T-helper 17 cell (primary cell): ENCODE data around the gene PRAF2. TPM values are rescaled to one million over a fixed set of nuclear protein-coding genes. Genes with fewer than 3 reads are reported as not detected.

Source experiments
- ATAC-seq: fragments of 150-1000 bp; cut with Tn5 transposase; 2 replicates; pipeline ENCODE4 v1.10.0; 2021; ENCODE audit warnings: mild to moderate bottlenecking, moderate library complexity
- DNase-seq, 3 donors: peaks; one replicate each; pipeline versions ENCODE4 v3.0.0 to v3.0.0-alpha.2; 2020 to 2021
- H3K9me3 ChIP-seq: one replicate; pipeline ENCODE4 v1.7.0; 2013; ENCODE audit warnings: low read length, mild to moderate bottlenecking; ENCODE audit not compliant: control insufficient read depth, poor library complexity, severe bottlenecking
- H3K27ac Mint-ChIP-seq: one replicate; pipeline ENCODE4 v1.8.0; 2022; ENCODE audit warnings: mild to moderate bottlenecking, moderate library complexity, mixed read lengths
- H3K27me3 Mint-ChIP-seq: one replicate; pipeline ENCODE4 v1.8.0; 2022; ENCODE audit warnings: mixed read lengths
- H3K36me3 Mint-ChIP-seq: one replicate; pipeline ENCODE4 v1.8.0; 2022; ENCODE audit warnings: low read depth, mixed read lengths
- H3K4me1 Mint-ChIP-seq: one replicate; pipeline ENCODE4 v1.8.0; 2022; ENCODE audit warnings: mild to moderate bottlenecking, mixed read lengths
- H3K4me3 Mint-ChIP-seq: one replicate; pipeline ENCODE4 v1.8.0; 2022; ENCODE audit warnings: mild to moderate bottlenecking, moderate library complexity, mixed read lengths
- total RNA-seq, 4 donors: library from RNA in 2 of 4; stranded (reverse) in 2 of 4; gene quantifications; one replicate each; pipeline ENCODE4 v1.2.3 and lab custom pipeline; 2022 to 2026

PRAF2 gene
- total RNA-seq, 2 donors from 2014 or later, result 18.8 to 20.6 TPM

DNA sequence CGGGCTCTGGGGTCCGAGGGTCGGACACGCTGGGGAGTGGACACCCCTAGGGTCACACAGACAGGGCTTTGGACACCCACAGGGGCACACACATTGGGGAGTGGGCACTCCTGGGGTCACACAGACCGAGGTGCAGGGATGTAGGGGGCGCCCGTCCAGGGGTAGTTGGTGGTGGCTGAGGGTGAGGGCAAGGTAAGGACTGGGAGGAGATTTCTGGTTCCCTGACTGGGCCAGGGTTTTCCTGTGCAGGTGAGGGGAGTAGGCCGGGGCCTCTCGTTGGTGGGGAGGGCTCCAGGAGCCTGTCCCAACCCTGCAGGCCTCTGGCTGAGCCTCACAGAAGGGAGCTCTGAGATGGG lies 27.8 kb upstream of the PRAF2 start:
- H3K4me3 Mint-ChIP-seq, result peak overlapping the region; percentile 84
- H3K36me3 Mint-ChIP-seq, result no peaks in the 10 kb centered on the region
- no peaks in the 10 kb centered on the region for H3K27me3 Mint-ChIP-seq
- H3K9me3 ChIP-seq, result no peaks in the 10 kb centered on the region
- ATAC-seq (no peak), DNase-seq (no peak)
- H3K27ac Mint-ChIP-seq, result peak overlapping the region; percentile 77
- peaks cover under 1% of the 10 kb centered on the region for H3K4me1 Mint-ChIP-seq

DNA sequence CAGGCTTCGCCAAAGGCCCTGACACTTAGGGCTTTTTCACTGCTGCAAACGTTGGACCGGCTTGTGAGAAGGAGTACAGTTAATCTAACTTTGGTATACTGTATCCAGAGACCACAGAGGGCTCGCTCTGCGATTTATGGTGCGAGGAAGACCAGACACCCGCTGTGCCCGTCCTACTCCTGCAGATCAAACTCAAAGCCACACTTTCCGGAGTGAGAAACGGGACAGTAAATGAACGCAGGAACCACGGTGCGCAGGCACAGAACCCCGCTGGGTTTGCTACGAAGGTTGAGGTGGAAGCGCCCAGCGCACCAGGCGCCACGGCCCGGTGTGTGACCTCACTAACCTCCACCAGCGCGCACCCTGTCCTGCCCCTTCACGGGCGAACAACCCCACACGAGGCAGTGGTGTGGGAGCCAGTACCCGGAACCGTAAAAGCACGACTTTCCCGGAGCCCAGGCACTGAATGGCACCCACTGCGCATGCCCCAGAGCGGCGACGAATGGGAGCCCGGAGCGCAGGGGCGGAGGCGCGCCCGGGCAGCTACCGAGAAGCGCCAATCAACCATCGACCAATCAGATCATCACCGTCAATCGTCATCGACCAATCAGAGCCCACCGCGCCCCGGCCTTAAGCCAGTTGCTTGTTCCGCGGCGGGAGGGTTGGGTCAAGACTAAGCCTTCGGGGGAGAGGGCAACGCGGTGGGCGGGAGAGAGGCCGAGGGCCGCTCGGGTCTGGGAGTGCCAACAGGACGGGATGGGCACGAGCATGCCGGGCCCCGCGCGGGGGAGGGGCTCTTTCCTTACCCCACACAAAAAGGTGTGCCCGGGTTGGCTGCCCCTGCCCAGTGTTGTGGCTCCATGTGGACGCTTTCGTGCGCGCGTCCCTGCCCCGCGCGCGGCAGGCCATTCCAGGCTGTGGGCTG lies 27.2 kb upstream of the PRAF2 start:
- no peaks in the 10 kb centered on the region for H3K27me3 Mint-ChIP-seq
- H3K4me3 Mint-ChIP-seq, result peak overlapping the region; percentile 84
- H3K27ac Mint-ChIP-seq, result peak overlapping the region; percentile 77
- DNase-seq (peak; percentile 76 to 86 (median 81)), ATAC-seq (peak; percentile 95)
- H3K36me3 Mint-ChIP-seq, result no peaks in the 10 kb centered on the region
- no peaks in the 10 kb centered on the region for H3K9me3 ChIP-seq
- H3K4me1 Mint-ChIP-seq, result no peaks in the 10 kb centered on the region

DNA sequence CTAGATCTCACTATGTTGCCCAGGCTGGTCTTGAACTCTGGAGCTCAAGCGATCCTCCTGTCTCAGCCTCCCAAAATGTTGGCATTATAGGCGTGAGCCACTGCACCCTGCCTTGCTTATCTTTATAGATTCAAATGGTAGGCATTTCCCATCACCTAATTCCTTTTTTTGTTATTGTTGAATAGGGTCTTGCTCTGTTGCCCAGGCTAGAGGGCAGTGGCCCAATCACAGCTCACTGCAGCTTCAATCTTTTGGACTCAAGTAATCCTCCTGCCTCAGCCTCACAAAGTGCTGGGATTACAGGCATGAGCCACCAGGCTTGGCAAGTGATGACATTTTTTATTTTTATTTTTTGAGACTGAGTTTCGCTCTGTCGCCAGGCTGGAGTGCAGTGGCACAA lies 22.6 kb upstream of the PRAF2 start:
- no peak overlapping the region for H3K27ac Mint-ChIP-seq
- no peak overlapping the region for H3K4me3 Mint-ChIP-seq
- ATAC-seq (no peak), DNase-seq (no peak)
- no peaks in the 10 kb centered on the region for H3K27me3 Mint-ChIP-seq
- no peaks in the 10 kb centered on the region for H3K4me1 Mint-ChIP-seq
- no peaks in the 10 kb centered on the region for H3K9me3 ChIP-seq
- no peaks in the 10 kb centered on the region for H3K36me3 Mint-ChIP-seq

DNA sequence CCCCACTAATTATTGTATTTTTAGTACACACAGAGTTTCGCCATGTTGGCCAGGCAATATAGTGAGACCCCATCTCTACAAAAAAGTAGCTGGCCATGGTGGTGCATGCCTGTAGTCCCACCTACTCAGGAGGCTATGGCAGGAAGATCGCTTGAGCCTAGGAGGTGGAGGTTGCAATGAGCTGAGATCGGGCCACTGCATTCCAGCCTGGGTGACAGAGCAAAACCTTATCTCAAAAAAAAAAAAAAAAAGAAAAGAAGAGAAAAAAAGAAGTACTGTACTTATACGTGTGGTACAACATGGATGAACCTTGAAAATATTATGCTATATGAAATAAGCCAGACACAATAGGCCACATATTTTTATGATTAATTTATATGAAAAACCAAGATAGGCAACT lies 15.8 kb upstream of the PRAF2 start:
- H3K4me3 Mint-ChIP-seq, result no peak overlapping the region
- H3K9me3 ChIP-seq, result no peaks in the 10 kb centered on the region
- no peak for ATAC-seq

GRCh38 chrX:49082271-49082871 lies 8.6 kb upstream of the PRAF2 start:
- DNase-seq (no peak), ATAC-seq (no peak)
- Mint-ChIP-seq H3K27me3 (no peaks in the 10 kb centered on the region), H3K36me3 (peaks cover 2% of the 10 kb centered on the region), H3K4me3 (no peak overlapping the region), H3K27ac (no peak overlapping the region), H3K4me1 (peaks cover 9% of the 10 kb centered on the region)
- no peaks in the 10 kb centered on the region for H3K9me3 ChIP-seq

More for the DNA sequence above, 15.8 kb upstream of the PRAF2 start:
- H3K36me3 Mint-ChIP-seq, result no peaks in the 10 kb centered on the region
- no peaks in the 10 kb centered on the region for H3K4me1 Mint-ChIP-seq
- DNase-seq, result no peak
- H3K27me3 Mint-ChIP-seq, result no peaks in the 10 kb centered on the region
- no peak overlapping the region for H3K27ac Mint-ChIP-seq

- peak within 1 kb of the TSS; percentile 95 for H3K4me3 Mint-ChIP-seq
- no peaks in the 10 kb centered on the region for H3K9me3 ChIP-seq
- DNase-seq (peak; percentile 30 to 61 (median 49)), ATAC-seq (peak; percentile 84)
- peaks cover 2% of the 10 kb centered on the region for H3K36me3 Mint-ChIP-seq
- peaks cover 9% of the 10 kb centered on the region for H3K4me1 Mint-ChIP-seq
- no peaks in the 10 kb centered on the region for H3K27me3 Mint-ChIP-seq
- peak within 1 kb of the TSS; percentile 95 for H3K27ac Mint-ChIP-seq
These were observed 6.0 kb upstream of the PRAF2 start, which contains the start of gene WDR45 for GRCh38 chrX:49079489-49080428. WDR45 (minus strand) TSS chrX:49079887; CDS start chrX:49078095, 1,792 bp downstream.

- no peak overlapping the region for H3K27ac Mint-ChIP-seq
- no peak for DNase-seq
- no peaks in the 10 kb centered on the region for H3K9me3 ChIP-seq
- no peak for ATAC-seq
- H3K4me1 Mint-ChIP-seq, result peaks cover 15% of the 10 kb centered on the region
- H3K27me3 Mint-ChIP-seq, result no peaks in the 10 kb centered on the region
- peaks cover 2% of the 10 kb centered on the region for H3K36me3 Mint-ChIP-seq
- H3K4me3 Mint-ChIP-seq, result no peak overlapping the region
These were observed 4.1 kb upstream of the PRAF2 start for GRCh38 chrX:49077941-49078340.

DNA sequence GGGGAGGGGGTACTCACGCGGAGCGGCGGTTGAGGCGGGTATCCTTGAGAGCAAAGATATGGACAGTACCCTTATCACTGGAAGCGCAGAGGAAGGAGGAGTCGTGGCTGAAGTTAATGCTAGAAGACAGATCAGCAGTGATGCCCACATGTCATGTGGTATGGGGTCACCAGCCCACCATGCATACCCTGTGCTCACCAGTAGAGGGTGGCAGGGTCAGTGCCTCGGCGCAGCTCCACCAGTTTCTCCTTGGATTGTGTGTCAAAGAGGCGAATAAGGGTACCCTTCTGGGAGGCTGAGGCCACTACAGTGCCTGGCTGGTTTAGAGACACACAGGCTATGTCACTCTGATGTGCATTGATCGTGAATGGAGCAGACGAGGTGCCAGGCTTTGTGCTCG lies 1.5 kb upstream of the PRAF2 start:
- no peaks in the 10 kb centered on the region for H3K27me3 Mint-ChIP-seq
- no peak for DNase-seq
- H3K36me3 Mint-ChIP-seq, result peaks cover 1% of the 10 kb centered on the region
- H3K4me3 Mint-ChIP-seq, result no peak overlapping the region
- H3K9me3 ChIP-seq, result no peaks in the 10 kb centered on the region
- H3K4me1 Mint-ChIP-seq, result peaks cover 19% of the 10 kb centered on the region
- H3K27ac Mint-ChIP-seq, result no peak overlapping the region
- ATAC-seq, result no peak

GRCh38 chrX:49072712-49073095 lies 1.1 kb downstream of the PRAF2 start:
- H3K4me1 Mint-ChIP-seq, result peaks cover 10% of the 10 kb centered on the region
- ATAC-seq (no peak), DNase-seq (no peak)
- no peaks in the 10 kb centered on the region for H3K9me3 ChIP-seq
- H3K27me3 Mint-ChIP-seq, result no peaks in the 10 kb centered on the region
- H3K4me3 Mint-ChIP-seq, result peak overlapping the region; percentile 90
- peak overlapping the region; percentile 78 for H3K27ac Mint-ChIP-seq
- H3K36me3 Mint-ChIP-seq, result no peaks in the 10 kb centered on the region

- Mint-ChIP-seq H3K27ac (no peak overlapping the region), H3K36me3 (no peaks in the 10 kb centered on the region), H3K27me3 (no peaks in the 10 kb centered on the region), H3K4me1 (peaks cover 10% of the 10 kb centered on the region), H3K4me3 (no peak overlapping the region)
- ATAC-seq, result no peak
- no peaks in the 10 kb centered on the region for H3K9me3 ChIP-seq
- no peak for DNase-seq
These were observed 1.7 kb downstream of the PRAF2 start for GRCh38 chrX:49071877-49072711.

- Mint-ChIP-seq H3K27me3 (no peaks in the 10 kb centered on the region), H3K27ac (peak overlapping the region; percentile 45), H3K4me1 (peaks cover 10% of the 10 kb centered on the region), H3K4me3 (peak overlapping the region; percentile 66), H3K36me3 (no peaks in the 10 kb centered on the region)
- ATAC-seq, result no peak
- no peak for DNase-seq
- no peaks in the 10 kb centered on the region for H3K9me3 ChIP-seq
These were observed 2.8 kb downstream of the PRAF2 start for GRCh38 chrX:49070988-49071387.

GRCh38 chrX:49069038-49069437 lies 4.8 kb downstream of the PRAF2 start:
- no peaks in the 10 kb centered on the region for H3K9me3 ChIP-seq
- Mint-ChIP-seq H3K4me1 (peaks cover 10% of the 10 kb centered on the region), H3K27me3 (no peaks in the 10 kb centered on the region), H3K36me3 (no peaks in the 10 kb centered on the region), H3K27ac (no peak overlapping the region), H3K4me3 (no peak overlapping the region)
- DNase-seq, result no peak
- ATAC-seq, result no peak
